CD4-positive, alpha-beta memory T cell (primary cell): ENCODE results near the gene FLT3LG. TPM values are rescaled to one million over a fixed set of nuclear protein-coding genes. Genes with fewer than 3 reads are reported as not detected.

Experiments
- microRNA-seq: library from miRNA; unstranded; fragments of <30 nt; microRNA quantifications from one replicate; pipeline ENCODE4 v1.2.0, GENCODE V29; 2021; ENCODE audit warnings: borderline replicate concordance, borderline number of aligned reads, borderline microRNAs expressed, mixed read lengths
- polyA plus RNA-seq, 2 donors: library from polyadenylated mRNA; unstranded; fragments of 300-500 nt; fragmentation: Illumina TruSeq; gene quantifications; one replicate each; pipeline ENCODE4 v1.2.3, GENCODE V29; 2021
- total RNA-seq, 2 experiments: library from RNA; stranded (reverse); gene quantifications; one replicate each; pipeline ENCODE4 v1.2.3, GENCODE V29; 2021

FLT3LG gene
- total and polyA plus RNA-seq, 4 experiments from 2014 or later, result 114 to 252 (median 130) TPM

Small RNA genes within 50 kb of the gene (microRNA-seq; reads per million reads assigned to microRNA genes)
- 93,088 reads per million, percentile 99 among the genes with 10 or more reads in this experiment for gene MIR150

Other genes starting within 250 kb of the FLT3LG start
- 1 to 10 TPM; 4.3 to 5.1 TPM for gene SLC6A16, start 149.0 kb upstream of the FLT3LG start, total RNA-seq
- 1 to 10 TPM; 1.1 to 1.8 TPM for gene SLC6A16, start 149.0 kb upstream of the FLT3LG start, polyA plus RNA-seq
- 100 to 1,000 TPM; 330 to 347 TPM for gene CD37, start 138.8 kb upstream of the FLT3LG start, total RNA-seq
- 100 to 1,000 TPM; 109 to 192 TPM for gene CD37, start 138.8 kb upstream of the FLT3LG start, polyA plus RNA-seq
- not detected for gene TEAD2, start 111.8 kb upstream of the FLT3LG start, total RNA-seq
- gene TEAD2, start 111.8 kb upstream of the FLT3LG start, polyA plus RNA-seq, result not detected
- gene DKKL1, start 110.3 kb upstream of the FLT3LG start, total RNA-seq, result not detected
- gene DKKL1, start 110.3 kb upstream of the FLT3LG start, polyA plus RNA-seq, result not detected
- under 1 TPM; 0.23 to 0.69 TPM for gene KASH5, start 86.0 kb upstream of the FLT3LG start, total RNA-seq
- not detected for gene KASH5, start 86.0 kb upstream of the FLT3LG start, polyA plus RNA-seq
- not detected for gene PTH2, start 50.8 kb upstream of the FLT3LG start, total RNA-seq
- not detected for gene PTH2, start 50.8 kb upstream of the FLT3LG start, polyA plus RNA-seq
- not detected for gene GFY, start 48.8 kb upstream of the FLT3LG start, total RNA-seq
- gene GFY, start 48.8 kb upstream of the FLT3LG start, polyA plus RNA-seq, result not detected
- under 1 TPM; 0.15 to 0.25 TPM for gene SLC17A7, start 32.7 kb upstream of the FLT3LG start, total RNA-seq
- gene SLC17A7, start 32.7 kb upstream of the FLT3LG start, polyA plus RNA-seq, result not detected
- gene PIH1D1, start 22.4 kb upstream of the FLT3LG start, total RNA-seq, result 100 to 1,000 TPM; 178 to 186 TPM
- gene PIH1D1, start 22.4 kb upstream of the FLT3LG start, polyA plus RNA-seq, result 100 to 1,000 TPM in 1 of 2 donors, 10 to 100 TPM in 1; 87.2 to 124 TPM
- gene ALDH16A1, start 21.0 kb upstream of the FLT3LG start, total RNA-seq, result 10 to 100 TPM; 31.6 to 32.6 TPM
- gene ALDH16A1, start 21.0 kb upstream of the FLT3LG start, polyA plus RNA-seq, result 10 to 100 TPM; 28.4 to 40.1 TPM
- 1,000 to 10,000 TPM; 5,517 to 5,661 TPM for gene RPL13A, start 13.4 kb downstream of the FLT3LG start, total RNA-seq
- 1,000 to 10,000 TPM; 1,827 to 3,046 TPM for gene RPL13A, start 13.4 kb downstream of the FLT3LG start, polyA plus RNA-seq
- gene RPS11, start 22.2 kb downstream of the FLT3LG start, total RNA-seq, result 1,000 to 10,000 TPM; 3,135 to 3,272 TPM
- gene RPS11, start 22.2 kb downstream of the FLT3LG start, polyA plus RNA-seq, result 1,000 to 10,000 TPM; 1,691 to 2,012 TPM
- 10 to 100 TPM; 21.9 to 25.8 TPM for gene FCGRT, start 38.4 kb downstream of the FLT3LG start, total RNA-seq
- gene FCGRT, start 38.4 kb downstream of the FLT3LG start, polyA plus RNA-seq, result 10 to 100 TPM; 40.2 to 42.5 TPM
- gene RCN3, start 53.8 kb downstream of the FLT3LG start, total RNA-seq, result 1 to 10 TPM; 2.4 to 2.5 TPM
- 1 to 10 TPM; 1.2 to 1.5 TPM for gene RCN3, start 53.8 kb downstream of the FLT3LG start, polyA plus RNA-seq
- gene NOSIP, start 106.3 kb downstream of the FLT3LG start, total RNA-seq, result 100 to 1,000 TPM; 177 to 191 TPM
- gene NOSIP, start 106.3 kb downstream of the FLT3LG start, polyA plus RNA-seq, result 100 to 1,000 TPM; 650 to 674 TPM
- 1 to 10 TPM; 1.0 to 1.7 TPM for gene PRRG2, start 107.1 kb downstream of the FLT3LG start, total RNA-seq
- under 1 TPM in 1 of 2 donors, not detected in 1; 0.34 TPM for gene PRRG2, start 107.1 kb downstream of the FLT3LG start, polyA plus RNA-seq
- gene PRR12, start 117.0 kb downstream of the FLT3LG start, total RNA-seq, result 10 to 100 TPM; 64.6 to 65.1 TPM
- gene PRR12, start 117.0 kb downstream of the FLT3LG start, polyA plus RNA-seq, result 1 to 10 TPM in 1 of 2 donors, not detected in 1; 1.2 TPM
- 10 to 100 TPM; 12.0 to 13.4 TPM for gene RRAS, start 165.9 kb downstream of the FLT3LG start, total RNA-seq
- 10 to 100 TPM; 28.0 to 32.1 TPM for gene RRAS, start 165.9 kb downstream of the FLT3LG start, polyA plus RNA-seq
- gene SCAF1, start 168.0 kb downstream of the FLT3LG start, total RNA-seq, result 10 to 100 TPM; 60.5 to 62.7 TPM
- 1 to 10 TPM in 1 of 2 donors, not detected in 1; 4.0 TPM for gene SCAF1, start 168.0 kb downstream of the FLT3LG start, polyA plus RNA-seq
- gene IRF3, start 191.6 kb downstream of the FLT3LG start, total RNA-seq, result 100 to 1,000 TPM; 366 to 386 TPM
- 10 to 100 TPM; 64.1 to 72.8 TPM for gene IRF3, start 191.6 kb downstream of the FLT3LG start, polyA plus RNA-seq
- 10 to 100 TPM; 21.9 to 22.1 TPM for gene BCL2L12, start 191.7 kb downstream of the FLT3LG start, total RNA-seq
- 10 to 100 TPM; 16.3 to 17.2 TPM for gene BCL2L12, start 191.7 kb downstream of the FLT3LG start, polyA plus RNA-seq
- 10 to 100 TPM; 76.6 to 92.9 TPM for gene PRMT1, start 203.1 kb downstream of the FLT3LG start, total RNA-seq
- 100 to 1,000 TPM; 140 to 213 TPM for gene PRMT1, start 203.1 kb downstream of the FLT3LG start, polyA plus RNA-seq
- 1 to 10 TPM; 4.0 to 4.4 TPM for gene ADM5, start 215.4 kb downstream of the FLT3LG start, total RNA-seq
- gene ADM5, start 215.4 kb downstream of the FLT3LG start, polyA plus RNA-seq, result under 1 TPM in 1 of 2 donors, not detected in 1; 0.24 TPM
- gene CPT1C, start 216.9 kb downstream of the FLT3LG start, total RNA-seq, result 1 to 10 TPM in 1 of 2 experiments, under 1 TPM in 1; 0.64 to 1.5 TPM
- under 1 TPM; 0.24 to 0.57 TPM for gene CPT1C, start 216.9 kb downstream of the FLT3LG start, polyA plus RNA-seq